GM21360 (cell line): ENCODE measurements around the gene FOXN3.

Experiments
- ATAC-seq: cut with Tn5 transposase; IDR thresholded peaks from one replicate; pipeline ENCODE4 v1.9.1; 2021; ENCODE audit warnings: mild to moderate bottlenecking, moderate library complexity; ENCODE audit not compliant: unreplicated experiment

The FOXN3 gene

DNA sequence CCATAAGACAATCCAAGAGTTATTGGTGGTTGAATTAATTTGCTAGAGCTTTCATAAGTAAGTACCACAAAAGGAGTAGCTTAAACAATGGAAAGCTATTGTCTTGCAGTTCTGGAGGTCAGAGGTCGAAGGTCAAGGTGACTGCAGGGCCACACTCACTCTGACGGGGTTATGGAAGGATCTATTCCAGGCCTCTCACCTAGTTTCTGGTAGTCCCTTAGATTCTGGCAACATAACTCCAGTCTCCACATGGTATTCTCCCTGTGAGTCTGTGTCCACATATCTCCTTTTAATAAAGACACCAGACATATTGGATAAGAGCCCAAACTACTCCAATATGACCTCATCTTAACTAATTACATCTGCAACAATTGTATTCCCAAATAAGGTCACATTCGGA lies 273.4 kb downstream of the FOXN3 start:
- ATAC-seq: no peak

DNA sequence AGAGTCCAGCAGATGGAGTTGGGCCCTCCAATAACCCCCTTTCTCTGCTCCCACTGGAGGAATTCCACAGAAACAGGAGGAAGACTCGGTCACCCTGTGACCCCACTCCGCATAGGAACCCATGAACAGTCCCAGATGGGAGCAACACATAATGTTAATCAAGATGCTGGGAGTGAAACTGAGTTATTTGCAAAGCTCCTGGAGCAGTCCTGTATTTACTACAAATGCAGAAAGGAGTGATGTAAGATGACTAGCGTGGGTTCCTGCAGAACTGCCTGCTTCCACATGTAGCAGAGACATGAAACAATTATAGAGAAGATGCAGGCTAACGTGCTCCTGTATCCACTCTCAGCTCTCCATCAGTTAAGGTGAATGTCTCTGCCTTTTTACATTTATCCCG lies 274.7 kb downstream of the FOXN3 start:
- ATAC-seq: no peak

DNA sequence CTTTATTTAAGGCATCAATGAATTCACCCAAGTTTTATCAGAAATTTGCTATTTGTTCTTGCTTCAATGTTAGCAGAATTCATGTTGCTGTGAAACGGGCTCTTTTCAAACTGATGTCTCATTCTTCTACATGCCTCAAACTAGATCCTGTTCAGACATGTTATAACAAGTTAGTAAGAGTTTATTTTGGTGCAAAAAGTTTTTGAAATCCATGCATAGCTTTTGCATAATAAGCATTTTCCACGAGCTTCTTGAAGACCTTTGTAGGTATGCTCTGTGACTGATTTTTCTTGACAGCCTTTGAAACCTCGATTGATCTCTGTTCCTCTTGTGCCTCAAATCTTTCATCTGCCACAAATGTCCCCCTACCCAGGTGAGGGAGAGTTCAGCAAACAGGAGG lies 275.2 kb downstream of the FOXN3 start:
- ATAC-seq: no peak

DNA sequence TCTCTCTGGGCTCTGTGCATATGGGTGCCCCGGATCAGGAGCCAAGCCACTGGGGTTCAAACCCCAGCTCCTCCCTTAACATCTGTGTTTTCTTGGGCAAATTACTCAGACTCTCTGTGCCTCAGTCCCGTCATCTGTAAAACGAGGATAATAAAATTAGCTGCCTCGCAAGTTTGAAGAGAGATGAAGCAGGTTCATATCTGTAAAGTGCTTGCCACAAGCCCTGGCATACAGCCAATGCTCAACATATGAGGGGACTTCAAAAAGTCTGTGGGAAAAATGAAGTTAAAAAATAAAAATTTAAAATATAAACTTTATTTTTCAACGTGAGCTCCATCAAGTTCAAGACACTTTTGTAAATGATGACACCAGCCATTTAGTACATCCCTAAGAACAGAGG lies 276.7 kb downstream of the FOXN3 start:
- ATAC-seq: no peak

DNA sequence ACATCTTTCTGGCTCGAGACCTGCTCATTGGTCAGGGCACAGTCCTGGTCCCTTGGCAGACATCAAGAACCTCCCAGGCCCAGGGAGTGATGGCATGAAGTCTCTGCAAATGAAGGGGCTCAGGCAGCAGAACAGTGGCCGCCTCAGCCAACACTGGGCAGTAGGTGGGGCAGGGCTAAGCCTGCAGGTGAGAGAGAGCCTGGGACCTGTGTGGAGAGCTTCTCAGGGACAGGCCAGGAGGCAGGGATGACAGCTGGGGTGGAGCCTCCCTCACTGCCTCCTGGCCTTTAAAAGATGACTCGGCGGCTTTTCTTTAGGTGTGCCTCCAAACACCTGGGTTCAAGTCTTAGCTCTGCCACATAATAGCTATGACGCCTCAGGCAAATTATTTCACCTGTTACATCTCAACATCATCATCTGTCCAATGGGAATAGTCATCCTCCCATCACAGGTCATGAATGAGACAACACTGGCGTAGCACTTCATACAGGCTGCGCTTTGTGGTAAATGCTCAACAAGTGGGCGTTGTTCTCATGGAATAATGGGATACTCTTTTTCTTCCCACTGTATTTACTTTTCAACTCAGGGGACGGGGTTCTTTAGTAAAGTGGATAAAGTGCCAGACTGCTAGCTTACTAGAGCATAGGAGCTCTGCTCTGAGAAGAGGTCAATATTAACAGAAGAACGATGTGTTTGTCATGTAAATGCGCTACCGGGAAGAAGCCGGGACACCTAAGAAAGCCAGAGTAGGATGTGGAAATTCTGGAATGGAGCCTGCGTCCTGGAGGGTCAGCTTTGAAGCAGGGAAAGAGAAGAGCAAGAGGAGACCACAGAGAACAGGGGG lies 277.4 kb downstream of the FOXN3 start:
- ATAC-seq: no peak

DNA sequence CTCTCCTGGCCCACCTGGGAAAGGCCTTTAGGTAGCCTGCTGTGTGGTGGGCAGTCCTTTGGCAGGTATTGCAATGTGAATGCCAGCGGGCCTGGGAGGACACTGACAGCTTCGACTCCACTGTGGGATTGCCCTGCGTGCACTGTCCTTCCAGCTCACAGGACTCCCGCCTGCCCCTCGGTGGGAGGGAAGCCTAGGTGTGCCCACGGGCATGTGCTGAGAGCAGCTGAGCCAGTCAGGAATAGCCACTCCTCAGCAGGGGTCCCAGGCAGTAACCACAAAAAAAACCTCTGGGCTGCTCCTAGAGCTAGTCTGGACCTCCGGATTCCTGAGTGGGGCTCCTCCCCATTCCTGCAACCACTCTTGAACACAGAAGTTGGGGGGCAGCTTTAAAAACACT lies 278.2 kb downstream of the FOXN3 start:
- no peak for ATAC-seq

DNA sequence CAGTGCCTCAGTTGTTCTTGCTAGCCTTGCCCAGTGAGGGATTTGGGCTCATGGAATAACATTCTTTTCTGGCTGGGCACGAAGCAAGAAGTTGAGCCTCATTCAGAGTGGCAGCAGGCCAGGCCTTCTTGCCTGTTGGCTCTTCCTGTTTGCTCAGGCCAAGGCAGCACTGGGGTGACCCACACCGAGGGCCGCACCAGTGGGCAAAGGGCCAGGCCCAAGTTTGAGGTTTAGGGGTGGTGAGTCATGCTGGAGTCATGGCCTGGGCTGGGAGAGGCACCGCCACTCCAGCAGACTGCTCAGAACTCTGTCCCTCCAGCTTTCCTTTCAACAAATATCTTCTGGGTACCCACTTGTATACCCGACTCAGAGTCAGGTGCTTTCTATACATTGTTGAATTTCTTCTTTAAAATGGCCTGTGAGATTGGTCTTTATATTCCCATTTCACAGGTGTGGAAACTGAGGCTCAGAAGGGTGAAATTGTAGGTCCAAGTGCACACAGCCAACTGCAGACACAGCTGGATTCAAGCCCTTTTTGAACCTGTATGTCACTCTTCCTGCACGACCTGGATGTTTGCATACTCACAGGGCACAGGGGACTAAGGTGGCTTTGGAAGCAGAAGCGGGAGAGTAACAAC lies 279.4 kb downstream of the FOXN3 start:
- ATAC-seq: no peak

DNA sequence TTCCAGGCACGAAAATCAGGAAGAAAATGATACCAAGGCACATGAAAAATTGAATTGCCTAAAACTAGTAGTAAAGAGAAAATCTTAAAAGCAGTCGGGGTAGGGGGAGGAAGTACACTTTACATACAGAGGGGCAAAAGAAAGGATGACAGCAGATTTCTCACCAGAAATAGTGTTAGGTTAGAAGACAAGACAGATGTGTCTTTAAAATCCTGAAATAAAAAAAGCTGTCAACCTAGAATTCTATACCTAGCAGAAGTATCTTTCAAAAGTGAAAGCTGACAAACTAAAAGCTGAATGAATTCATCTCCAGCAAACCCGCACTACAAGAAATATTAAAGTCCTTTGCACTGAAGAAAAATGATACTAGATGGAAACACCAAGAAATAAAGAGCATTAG lies 280.4 kb downstream of the FOXN3 start:
- ATAC-seq: no peak

DNA sequence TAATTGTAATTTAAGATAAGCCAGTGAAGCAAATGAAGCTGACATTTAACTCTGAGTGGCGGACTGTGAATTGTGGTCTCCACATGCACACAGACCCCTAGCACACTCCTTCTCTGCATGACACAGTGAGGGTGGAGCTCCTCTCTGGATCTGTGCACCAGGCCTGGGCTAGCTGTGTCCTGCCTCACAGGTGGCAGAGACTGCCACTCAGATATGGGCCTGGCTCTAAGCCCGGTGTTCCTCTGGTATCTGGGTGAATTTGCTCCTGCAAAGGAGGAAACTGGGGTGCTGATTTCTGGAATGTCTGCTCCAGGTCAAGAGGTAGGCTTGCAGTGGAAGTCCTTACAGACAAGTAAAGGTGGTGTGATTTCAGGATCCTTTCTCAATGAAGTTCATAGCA lies 282.4 kb downstream of the FOXN3 start:
- ATAC-seq: no peak

DNA sequence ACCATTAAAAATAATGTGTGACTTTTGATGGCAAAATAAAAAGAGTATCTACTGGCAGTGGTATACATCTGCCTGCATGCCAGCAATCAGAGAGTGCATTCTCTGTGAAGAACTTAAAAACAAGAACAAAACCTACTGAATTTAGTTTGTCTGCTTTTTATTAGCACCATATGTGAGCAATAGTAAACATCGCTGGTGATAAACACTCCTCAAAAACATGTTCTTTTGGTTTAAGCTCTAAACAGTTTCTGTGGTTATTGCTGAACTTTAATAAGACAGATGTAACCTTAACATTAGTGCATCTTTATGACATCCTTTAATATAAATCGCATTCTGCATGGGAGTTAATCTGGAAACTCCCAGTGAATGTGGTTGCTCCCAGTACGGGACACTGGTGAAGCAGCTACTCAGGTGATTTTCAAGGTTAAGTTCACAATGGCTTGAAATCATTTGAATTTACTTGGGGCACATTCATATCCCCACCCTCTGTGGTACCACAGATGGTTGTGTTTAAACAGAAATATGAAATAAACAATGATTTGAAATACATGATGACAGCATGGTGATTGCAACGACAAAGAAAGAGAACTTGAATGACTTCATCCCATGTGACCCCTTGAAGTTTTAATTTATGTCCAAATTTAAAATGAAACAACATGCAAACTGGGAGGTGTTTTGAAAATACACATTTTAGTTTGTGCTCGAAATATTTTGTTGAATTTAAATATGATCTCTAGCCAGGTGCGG lies 285.9 kb downstream of the FOXN3 start:
- no peak for ATAC-seq

DNA sequence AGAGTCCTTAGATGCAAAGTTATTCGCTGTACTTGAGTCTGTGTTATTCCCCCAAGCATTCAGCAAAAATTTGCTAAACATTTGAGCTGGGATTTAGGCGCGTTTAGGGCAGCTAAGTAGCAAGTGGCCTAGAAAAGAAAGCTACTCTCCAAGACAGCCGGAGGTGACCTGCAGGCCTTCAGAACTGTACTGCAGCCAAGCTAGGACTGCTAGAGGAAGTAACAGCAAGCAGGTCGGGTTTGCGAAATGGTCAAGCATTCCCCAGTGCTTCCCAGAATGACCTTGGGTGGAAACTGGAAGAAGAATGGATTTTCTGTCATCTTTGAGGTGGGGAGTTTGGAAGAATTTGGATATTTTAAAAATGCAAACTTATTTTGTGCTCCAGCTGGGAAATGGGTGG lies 287.5 kb downstream of the FOXN3 start:
- ATAC-seq: no peak

DNA sequence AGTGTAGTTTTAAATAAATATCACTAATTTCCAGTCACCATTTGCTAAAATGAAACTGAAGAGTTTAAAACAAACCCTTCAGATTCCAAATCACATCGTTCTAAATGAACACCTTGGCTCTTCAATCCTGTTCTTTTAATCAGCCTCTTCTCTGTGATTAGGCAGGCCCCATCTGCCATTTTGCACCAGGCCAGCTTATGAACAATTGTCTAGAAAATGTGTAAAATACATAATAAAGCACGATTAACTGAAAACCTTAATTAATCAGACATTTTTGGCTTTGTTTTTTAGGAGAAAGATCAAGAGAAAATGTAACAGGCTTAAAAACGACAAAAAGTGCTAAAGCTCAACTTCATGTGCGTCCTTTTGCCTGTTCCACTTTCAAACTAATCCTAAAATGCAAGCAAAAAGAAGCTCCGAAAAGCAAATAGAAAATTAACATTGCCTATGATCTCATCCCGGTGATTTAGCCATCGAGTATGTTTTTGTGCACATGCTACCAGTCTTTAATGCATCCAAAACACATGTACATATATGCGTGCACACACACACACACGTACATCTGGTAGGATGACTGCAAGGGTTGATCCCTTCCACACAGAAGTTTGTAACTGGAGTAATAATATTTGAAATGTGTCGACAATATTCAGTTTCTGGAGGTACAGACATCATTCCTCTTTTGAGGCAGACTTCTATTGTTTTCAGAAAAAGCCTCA lies 288.6 kb downstream of the FOXN3 start:
- no peak for ATAC-seq

DNA sequence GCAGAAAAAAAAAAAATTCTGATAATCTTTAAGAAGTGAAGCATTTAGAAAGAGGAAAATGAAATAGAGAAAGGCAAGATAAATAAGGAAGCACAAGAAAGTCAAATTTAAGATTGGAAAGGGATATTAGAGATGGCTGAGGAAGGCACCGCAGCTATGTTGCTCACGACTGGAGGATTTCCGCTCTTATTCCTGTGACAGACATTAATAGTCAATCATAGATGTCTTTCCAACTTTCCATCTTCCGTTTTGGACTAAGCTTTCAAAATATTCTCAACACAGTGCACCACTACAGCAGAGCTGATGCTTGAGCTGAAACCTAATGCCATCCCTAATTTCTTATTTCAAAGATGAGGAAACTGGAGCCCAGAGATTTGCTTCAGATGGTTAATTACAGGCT lies 290.6 kb downstream of the FOXN3 start:
- ATAC-seq: no peak

DNA sequence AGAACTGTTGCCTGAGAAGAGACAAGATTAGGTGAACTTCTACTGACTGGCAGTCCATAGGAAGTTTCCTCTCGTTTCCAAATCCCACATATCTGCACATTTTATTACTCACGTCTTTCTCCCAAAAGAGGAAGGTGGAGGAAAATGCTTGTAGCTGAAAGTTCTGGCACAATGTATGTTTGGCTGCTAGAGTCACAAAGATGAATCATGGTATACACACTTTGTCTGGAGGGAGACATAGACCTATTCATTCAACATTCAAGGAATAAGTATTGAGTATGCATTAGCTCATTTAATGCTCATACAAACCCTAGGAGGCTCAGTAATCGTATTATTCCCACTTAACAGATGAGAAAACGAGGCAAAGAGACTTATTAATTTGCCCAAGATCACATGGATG lies 291.8 kb downstream of the FOXN3 start:
- no peak for ATAC-seq

DNA sequence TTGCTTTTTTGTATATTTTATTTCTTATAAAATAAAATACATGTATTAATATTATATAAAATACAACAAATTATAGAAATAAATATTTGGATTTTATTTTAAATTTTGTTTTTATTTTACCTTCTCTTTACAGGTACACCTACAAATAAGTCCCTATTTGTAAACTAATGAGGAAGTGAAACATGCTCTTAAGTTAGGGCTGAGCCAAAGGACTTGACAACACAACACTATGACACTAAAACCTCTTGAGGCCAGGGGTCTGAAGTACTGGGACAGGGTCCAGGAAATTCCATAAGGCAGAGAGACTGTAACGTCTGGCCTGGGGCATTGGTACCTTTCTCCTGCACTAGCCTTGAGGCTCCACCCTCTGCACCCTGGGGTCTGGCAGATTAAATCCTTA lies 293.2 kb downstream of the FOXN3 start:
- ATAC-seq: no peak

DNA sequence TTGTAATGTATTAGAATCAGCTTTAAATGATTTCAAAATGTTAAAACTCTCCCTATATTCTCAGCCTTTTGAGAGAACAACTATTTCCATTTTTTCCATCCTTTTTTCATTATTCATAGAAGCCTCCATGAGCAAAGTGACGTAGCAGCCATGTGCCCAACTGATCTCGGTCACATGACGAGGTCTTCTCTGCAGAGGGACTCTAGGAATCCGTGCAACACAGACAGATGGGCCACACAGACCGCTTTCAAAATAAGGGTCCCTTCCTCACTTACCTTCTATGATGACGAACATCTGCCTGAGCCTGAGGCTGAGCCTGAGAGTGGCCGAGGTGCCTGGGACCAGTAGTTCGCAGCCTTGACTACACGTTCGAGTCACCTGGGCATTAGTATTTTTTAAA lies 293.8 kb downstream of the FOXN3 start:
- ATAC-seq: no peak

DNA sequence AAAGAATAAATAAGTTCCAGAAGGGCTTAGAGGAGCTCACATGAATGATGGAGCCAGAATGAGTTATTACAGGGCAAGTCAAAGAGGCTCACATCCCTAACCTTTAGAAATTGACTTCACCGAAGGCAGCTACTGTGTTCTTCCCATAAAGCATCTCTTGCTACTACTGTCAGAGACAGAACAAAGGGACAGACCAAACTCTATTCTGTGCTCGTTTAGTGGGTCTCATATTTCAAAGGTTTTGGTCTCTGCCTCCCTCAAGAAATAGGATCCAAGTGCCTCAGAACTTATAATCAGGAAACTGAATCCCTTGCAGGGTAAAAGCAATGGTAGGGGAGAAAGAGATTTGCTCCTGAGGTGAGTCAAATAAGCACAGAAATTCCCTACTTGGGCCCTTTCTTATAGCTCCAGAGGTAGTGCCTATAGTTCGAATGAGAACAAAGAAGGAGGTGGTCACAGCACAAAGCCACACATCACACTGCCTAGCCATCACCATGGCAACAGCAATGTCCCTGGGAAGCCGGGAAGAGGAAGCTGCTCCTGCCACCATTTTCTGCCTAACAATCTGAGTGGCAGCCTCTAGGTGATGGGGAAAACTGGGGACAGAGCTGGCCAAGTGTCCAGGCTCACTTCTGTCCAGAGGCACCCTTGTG lies 294.9 kb downstream of the FOXN3 start:
- no peak for ATAC-seq

DNA sequence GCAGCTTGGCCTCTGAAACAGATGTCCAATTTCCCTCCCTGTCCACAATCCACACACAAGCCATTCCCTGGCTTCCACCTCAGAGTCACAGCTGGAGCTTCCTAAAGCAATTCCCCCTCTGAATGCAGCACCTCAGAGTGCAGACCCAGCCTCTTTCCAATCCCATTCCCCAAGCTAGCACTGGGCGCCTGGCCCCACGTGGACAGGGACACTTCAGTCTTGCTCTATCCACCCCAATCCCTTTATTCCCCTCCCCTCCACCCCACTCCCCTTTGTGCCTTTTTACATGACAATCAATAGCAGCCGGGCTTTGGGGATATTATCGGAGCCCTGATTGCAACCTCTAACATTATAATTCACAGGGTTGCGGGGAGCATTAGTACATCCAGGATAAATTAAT lies 300.0 kb downstream of the FOXN3 start:
- ATAC-seq: no peak

DNA sequence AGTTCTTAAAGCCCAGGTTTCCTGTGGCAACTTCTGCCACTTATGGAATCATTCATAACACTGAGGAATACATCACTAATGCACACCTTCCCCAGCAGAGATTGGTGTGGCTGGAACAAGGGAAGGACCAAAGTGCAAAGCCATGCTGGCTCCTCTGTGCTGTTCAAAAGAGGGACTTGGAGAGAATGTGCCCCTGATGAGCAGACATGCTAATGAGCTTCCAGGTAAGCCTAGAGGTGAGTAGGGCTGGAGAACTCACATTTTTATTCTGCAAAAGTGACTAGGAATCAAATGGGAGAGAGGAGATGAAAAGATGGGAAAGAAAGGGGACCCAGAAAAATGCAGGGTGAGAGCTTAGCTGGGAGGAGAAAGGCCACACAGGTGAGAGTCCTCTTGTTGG lies 302.9 kb downstream of the FOXN3 start:
- ATAC-seq: no peak

DNA sequence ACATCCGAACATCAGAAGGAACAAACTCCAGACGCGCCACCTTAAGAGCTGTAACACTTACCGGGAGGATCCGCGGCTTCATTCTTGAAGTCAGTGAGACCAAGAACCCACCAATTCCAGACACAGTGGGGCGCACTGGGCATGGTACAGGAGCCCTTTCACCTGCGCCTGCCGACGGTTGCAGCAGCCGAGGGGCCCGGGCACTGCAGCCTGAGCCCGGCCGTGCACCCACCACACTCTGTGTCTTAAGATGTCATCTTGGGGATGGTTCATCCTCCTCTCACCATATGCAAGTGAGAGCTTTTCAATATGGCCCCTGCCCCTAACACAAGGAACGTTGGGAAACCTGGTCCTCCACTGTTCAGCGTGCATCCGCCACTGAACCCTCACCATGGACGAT lies 304.3 kb downstream of the FOXN3 start:
- no peak for ATAC-seq
